Fibroblast of mammary gland (primary cell): ENCODE measurements around the gene CHST5.
A peak's percentile ranks its signal among the peaks of the same experiment; 100 is the strongest.

Experiments used
- DNase-seq: peaks from one replicate; pipeline ENCODE4 v3.0.0-alpha.2; 2010; ENCODE audit warnings: low read depth
- H3K4me3 ChIP-seq: 2 replicates; pipeline ENCODE4 v1.5.1; 2011; ENCODE audit warnings: low read depth, mild to moderate bottlenecking, low read length, moderate library complexity; ENCODE audit not compliant: control insufficient read depth
- CTCF ChIP-seq: conservative IDR thresholded peaks from 2 replicates; pipeline ENCODE4 v1.5.1; 2011; ENCODE audit warnings: low read depth, low read length, inconsistent platforms; ENCODE audit not compliant: control insufficient read depth, insufficient read depth

CHST5 gene

GRCh38 chr16:75573955-75574354 lies 38.0 kb upstream of the CHST5 start:
- H3K4me3 ChIP-seq, result no peak overlapping the region
- no peak for TF ChIP-seq CTCF
- no peak for DNase-seq

- no peak for TF ChIP-seq CTCF
- DNase-seq, result peak; percentile 27
- H3K4me3 ChIP-seq, result no peak overlapping the region
Observed at GRCh38 chr16:75572864-75573542, 37.1 kb upstream of the CHST5 start.

- no peak for DNase-seq
- H3K4me3 ChIP-seq, result no peak overlapping the region
- TF ChIP-seq CTCF, result no peak
Observed at GRCh38 chr16:75570396-75571065, 34.6 kb upstream of the CHST5 start.

GRCh38 chr16:75567911-75568310 lies 32.0 kb upstream of the CHST5 start:
- no peak for DNase-seq
- no peak overlapping the region for H3K4me3 ChIP-seq
- no peak for TF ChIP-seq CTCF

- TF ChIP-seq CTCF, result no peak
- H3K4me3 ChIP-seq, result peak overlapping the region; percentile 87
- no peak for DNase-seq
Observed at GRCh38 chr16:75566758-75567255, 30.9 kb upstream of the CHST5 start.

GRCh38 chr16:75566040-75566757 lies 30.3 kb upstream of the CHST5 start, which contains the start of gene GABARAPL2:
GABARAPL2 (plus strand) TSS chr16:75566379; CDS start chr16:75566487, 108 bp downstream.
- TF ChIP-seq CTCF, result no peak
- H3K4me3 ChIP-seq, result peak within 1 kb of the TSS; percentile 87
- peak; percentile 55 for DNase-seq
